BJ (cell line): ENCODE measurements around the gene UBE2L5. TPM values are rescaled to one million over a fixed set of nuclear protein-coding genes. Genes with fewer than 3 reads are reported as not detected.
A peak's percentile ranks its signal among the peaks of the same experiment; 100 is the strongest.

ENCODE experiments used
- CTCF ChIA-PET: fragments of 350-600 bp; formaldehyde crosslinking; extraction: SDS; loops from one replicate; lab custom pipeline; 2021; ENCODE audit warnings: antibody characterized with exemption, inconsistent platforms; lab: Yijun Ruan, JAX
- POLR2A ChIA-PET: fragments of 300-600 bp; sonication (Branson Sonifier 250); formaldehyde crosslinking; extraction: SDS; loops from one replicate; lab custom pipeline; 2021; ENCODE audit warnings: antibody characterized with exemption; lab: Charles Lee
- DNase-seq: peaks from one replicate; pipeline ENCODE4 v3.0.0-alpha.2; 2011; ENCODE audit warnings: low read depth
- H3K27me3 ChIP-seq: 2 replicates; pipeline ENCODE4 v1.6.0; 2011; ENCODE audit warnings: low read length; ENCODE audit not compliant: control insufficient read depth, insufficient read depth
- H3K36me3 ChIP-seq: 2 replicates; pipeline ENCODE4 v1.5.1; 2011; ENCODE audit warnings: low read length; ENCODE audit not compliant: control insufficient read depth, insufficient read depth
- H3K4me3 ChIP-seq: 2 replicates; pipeline ENCODE4 v1.5.1; 2011; ENCODE audit warnings: low read depth, mild to moderate bottlenecking, control low read depth, low read length
- CTCF ChIP-seq: IDR thresholded peaks from 2 replicates; pipeline ENCODE4 v1.5.1; 2011; ENCODE audit warnings: low read depth, mild to moderate bottlenecking, control low read depth, inconsistent platforms, low read length, moderate library complexity; ENCODE audit not compliant: insufficient read depth
- polyA plus RNA-seq: library from polyadenylated mRNA; depleted of rRNA; stranded (reverse); fragments of >200 nt; gene quantifications from 2 replicates; pipeline ENCODE4 v1.2.3, GENCODE V29; 2011

Gene UBE2L5
- polyA plus RNA-seq, 1 experiment = not detected

GRCh38 chr13:30418075-30418716 is 4.1 kb upstream of the UBE2L5 start:
- no peaks in the 10 kb centered on the region for H3K36me3 ChIP-seq
- no peak overlapping the region for H3K4me3 ChIP-seq
- H3K27me3 ChIP-seq = no peaks in the 10 kb centered on the region
- no peak for DNase-seq
- CTCF ChIA-PET = interaction anchor here (0.7 to 1.9 kb wide), 4 partner anchors 11 to 286 kb away, joined by 3 to 8 read pairs (median 4); partner anchors contain the start of gene KATNAL1
- no peak for TF ChIP-seq CTCF
- POLR2A ChIA-PET = no interaction called here

GRCh38 chr13:30418717-30419459 is 3.4 kb upstream of the UBE2L5 start:
- no peak for TF ChIP-seq CTCF
- no peak overlapping the region for H3K4me3 ChIP-seq
- ChIA-PET CTCF (interaction anchor here (0.6 to 1.9 kb wide), 4 partner anchors 11 to 273 kb away, joined by 3 to 8 read pairs (median 4); partner anchors contain the start of gene KATNAL1), POLR2A (interaction anchor here (0.5 kb wide), 1 partner anchor 11 kb away, joined by 4 read pairs; no protein-coding TSS in a partner anchor)
- no peak for DNase-seq
- no peaks in the 10 kb centered on the region for H3K36me3 ChIP-seq
- H3K27me3 ChIP-seq = no peaks in the 10 kb centered on the region

- Histone ChIP-seq H3K27me3 (no peaks in the 10 kb centered on the region), H3K36me3 (no peaks in the 10 kb centered on the region), H3K4me3 (peak overlapping the region; percentile 36)
- no peak for TF ChIP-seq CTCF
- ChIA-PET CTCF (no interaction called here), POLR2A (interaction anchor here (0.9 kb wide), 1 partner anchor 83 kb away, joined by 5 read pairs; no protein-coding TSS in a partner anchor)
- DNase-seq = no peak
These were observed 920 bp upstream of the UBE2L5 start for GRCh38 chr13:30421093-30422053.

- H3K27me3 ChIP-seq = no peaks in the 10 kb centered on the region
- CTCF ChIA-PET = interaction anchor here (0.6 kb wide), 1 partner anchor 14 kb away, joined by 3 read pairs; no protein-coding TSS in a partner anchor
- no peak for TF ChIP-seq CTCF
- H3K4me3 ChIP-seq = no peak overlapping the region
- H3K36me3 ChIP-seq = no peaks in the 10 kb centered on the region
- POLR2A ChIA-PET = interaction anchor here (0.5 kb wide), 1 partner anchor 131 kb away, joined by 3 read pairs; no protein-coding TSS in a partner anchor
- DNase-seq = no peak
These were observed 1.6 kb downstream of the UBE2L5 start for GRCh38 chr13:30423891-30424290.
